NCI-H1105 treated with DMSO at 0.1 percent for 48 hours (cell line): ENCODE measurements around the gene PYGL.
A peak's percentile ranks its signal among the peaks of the same experiment; 100 is the strongest.

Experiments used
- DNase-seq: peaks from one replicate; lab custom pipeline; 2025; lab: John Stamatoyannopoulos, UW

The PYGL gene

DNA sequence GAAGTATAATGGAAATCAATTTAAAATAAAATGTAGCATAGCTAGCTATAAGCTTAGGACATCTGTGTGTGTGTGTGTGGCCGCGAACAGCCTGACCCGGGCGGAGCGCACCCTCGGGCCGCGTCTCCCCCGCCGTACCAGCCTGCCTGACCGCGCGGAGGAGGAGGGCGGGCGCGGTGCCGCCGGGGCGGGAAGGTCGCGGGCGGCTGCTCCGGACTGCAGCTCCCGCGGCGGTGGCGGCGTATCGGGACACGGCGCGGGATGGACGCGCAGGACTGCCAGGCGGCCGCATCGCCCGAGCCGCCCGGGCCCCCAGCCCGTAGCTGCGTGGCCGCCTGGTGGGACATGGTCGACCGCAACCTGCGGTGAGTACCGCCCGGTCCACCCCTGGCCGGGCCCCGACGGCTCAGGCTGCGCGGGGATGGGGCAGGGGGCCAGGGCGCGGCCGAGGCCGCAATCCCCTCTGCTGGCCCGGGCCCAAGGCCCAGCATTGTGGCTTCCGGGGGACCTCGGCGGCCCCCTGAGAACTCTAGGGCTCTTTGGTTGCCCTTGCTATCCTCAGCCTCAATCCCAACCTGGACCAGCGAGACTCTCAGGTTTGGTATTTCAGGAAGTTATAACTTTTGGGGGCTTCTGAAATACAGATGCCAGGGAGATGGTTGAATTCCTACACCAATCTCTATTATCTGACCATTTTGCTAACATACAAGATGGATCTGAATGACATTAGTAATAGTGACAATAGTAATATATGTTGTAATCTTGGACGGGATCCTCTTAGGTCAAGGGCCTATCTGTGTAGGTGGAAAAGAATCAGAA lies 72.2 kb downstream of the PYGL start, which contains the start of gene ABHD12B:
TSS of gene ABHD12B (plus strand) at position 140 of the 819 bp plus-strand sequence. CDS start at position 262, 122 bp downstream.
- DNase-seq, result no peak

DNA sequence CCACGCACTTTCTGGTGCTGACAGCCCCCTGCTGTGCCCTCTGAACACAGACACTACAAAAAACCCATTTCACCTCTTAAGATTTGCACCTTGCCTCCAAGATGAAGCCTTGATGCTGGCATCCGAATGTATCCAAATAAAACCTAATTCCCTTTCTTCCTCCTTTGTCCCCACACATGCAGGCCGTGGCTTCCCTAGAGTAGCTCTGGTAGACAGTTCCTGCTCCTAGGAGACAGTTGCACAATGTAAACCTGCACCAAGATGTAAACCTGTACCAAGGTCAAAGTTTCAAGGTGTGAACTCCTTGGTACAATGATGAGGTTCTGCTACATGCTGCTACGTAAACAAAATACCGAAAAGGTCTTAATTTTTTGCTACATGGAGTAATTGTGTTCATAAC lies 73.1 kb downstream of the PYGL start:
- DNase-seq, result no peak

DNA sequence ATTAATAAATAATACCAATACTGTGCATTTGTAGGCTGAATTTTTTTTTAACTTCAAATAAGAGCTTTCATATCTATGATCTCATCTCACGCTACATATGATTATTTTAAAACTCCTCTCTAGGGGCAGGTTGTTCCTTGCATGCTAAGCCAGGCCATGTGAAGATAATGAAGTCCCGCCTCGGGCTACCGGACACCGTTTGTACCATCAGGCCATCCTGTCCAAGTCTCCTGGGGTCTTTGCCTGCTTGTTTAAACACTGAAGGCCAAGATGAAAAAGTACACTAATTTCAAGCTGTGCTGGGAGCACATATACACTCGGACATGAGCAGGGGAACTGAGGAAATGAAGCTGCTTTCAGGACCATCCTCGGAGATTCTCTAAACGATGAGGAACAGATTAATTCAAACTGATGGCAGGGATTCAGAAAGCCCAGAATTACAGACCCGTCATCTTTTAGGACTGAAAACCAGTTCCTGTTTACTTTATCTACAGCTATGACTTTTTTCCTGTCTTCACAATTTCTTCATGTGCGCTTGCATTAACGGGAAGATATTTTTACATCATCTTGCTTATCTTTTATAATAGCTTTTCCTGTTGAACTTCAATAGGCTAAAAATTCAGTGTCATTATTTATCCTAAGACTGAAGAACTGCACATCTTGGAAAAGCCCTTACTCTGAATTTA lies 78.7 kb downstream of the PYGL start:
- DNase-seq, result no peak

DNA sequence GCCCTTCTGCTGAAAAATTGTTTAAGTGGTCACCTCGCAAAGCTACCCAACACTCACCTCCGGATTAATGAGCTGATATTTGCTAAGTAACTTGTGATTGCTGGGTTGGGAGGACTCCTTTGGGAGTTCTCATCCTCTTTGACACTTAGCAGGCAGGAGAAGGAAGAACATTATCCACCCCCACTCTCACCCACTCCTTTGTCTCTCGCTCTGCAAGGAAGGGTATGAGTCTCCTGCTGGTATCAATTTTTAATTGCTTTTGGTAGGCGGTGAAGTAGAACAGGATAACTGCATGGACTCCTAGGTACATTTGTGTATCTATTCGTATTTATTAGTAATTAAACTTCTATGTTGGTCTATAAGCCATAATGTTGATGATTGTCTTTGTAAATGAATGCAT lies 79.3 kb downstream of the PYGL start:
- no peak for DNase-seq

DNA sequence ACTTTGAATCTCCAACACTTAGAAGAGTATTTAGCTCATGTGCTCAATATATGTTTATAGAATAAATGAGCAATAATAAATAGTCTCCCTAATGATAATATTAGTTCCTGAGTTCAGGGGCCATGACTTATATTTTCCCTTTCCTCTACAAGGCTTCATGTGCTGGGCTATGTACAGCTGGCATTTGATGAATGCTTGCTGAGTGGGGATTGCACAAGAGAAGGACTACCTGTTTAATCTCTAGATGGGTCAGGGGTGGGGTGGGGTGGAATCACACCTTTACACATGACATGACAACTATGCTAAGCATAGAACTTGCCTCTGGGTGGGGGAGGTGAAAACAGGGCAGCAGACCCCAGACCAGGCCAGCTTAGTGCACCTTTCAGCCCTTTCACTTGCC lies 80.0 kb downstream of the PYGL start:
- DNase-seq, result no peak

DNA sequence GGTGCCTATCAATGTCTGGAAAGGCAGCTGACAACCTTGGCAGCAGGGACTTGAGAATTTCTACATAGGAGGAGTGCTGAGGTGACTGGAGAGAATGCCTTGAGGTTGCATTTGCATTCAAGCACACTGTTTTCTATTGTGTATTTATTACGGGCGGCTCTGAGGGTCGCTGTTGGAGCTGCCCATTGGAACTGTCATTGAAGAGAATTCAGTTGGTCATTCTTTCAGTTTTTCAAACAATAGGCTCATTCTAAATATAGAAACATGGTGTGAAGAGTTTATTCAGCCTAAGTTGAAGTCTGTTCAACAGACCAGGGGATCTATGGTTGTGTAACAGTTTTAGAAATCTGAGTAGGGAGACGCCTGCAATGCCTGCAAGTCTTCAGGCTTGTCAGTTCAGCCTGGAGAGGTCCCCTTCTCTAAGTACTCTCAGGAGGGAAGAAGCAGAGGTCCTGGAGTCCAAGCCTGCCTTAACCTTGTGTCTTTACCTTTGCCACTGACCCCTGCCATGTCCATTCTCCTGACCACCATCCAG lies 82.2 kb downstream of the PYGL start:
- DNase-seq, result no peak

DNA sequence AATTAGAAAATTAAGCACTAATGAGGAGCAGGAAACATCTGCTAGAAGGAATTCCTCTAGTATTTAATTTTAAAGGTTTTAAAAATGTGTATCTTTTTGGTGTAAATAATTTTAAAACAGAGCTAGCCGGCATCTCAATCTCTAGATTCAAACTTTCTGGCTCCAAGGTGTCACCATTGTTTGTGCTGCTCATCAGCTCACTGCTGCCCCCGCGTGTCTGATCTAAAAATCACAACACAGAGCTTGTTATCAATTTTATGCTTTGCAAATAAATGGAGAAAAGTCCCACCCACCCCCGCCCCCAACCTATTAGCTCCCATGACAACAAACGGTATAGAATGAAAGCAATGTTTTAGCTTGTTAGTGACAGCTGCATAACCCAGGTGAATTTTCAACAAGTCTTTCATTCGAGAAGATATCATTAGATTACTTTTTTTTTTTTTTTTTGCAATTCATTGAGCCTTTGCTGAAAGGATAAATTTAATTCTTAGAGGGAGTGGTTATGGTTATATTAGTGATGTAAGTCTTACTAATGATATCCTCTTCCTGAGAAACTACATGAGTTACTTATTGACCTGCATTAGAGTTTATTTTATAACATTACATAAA lies 83.7 kb downstream of the PYGL start:
- peak; percentile 91 for DNase-seq

DNA sequence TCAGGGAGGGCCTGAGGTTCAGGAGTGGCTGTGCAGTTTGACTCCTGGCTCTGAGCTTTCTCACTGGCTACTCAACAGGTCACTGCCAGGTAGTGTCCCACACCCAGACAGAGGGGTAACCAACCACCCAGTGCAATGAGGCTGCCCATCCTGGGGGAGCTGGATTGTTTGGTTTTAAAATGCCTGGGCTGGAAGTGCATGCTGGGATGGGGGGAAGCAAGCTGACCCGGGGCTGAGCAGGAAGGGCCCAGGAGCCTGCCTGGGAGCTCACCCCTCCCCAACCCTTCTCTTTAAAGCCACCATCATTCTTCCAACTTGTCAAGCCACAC lies 85.0 kb downstream of the PYGL start:
- no peak for DNase-seq

DNA sequence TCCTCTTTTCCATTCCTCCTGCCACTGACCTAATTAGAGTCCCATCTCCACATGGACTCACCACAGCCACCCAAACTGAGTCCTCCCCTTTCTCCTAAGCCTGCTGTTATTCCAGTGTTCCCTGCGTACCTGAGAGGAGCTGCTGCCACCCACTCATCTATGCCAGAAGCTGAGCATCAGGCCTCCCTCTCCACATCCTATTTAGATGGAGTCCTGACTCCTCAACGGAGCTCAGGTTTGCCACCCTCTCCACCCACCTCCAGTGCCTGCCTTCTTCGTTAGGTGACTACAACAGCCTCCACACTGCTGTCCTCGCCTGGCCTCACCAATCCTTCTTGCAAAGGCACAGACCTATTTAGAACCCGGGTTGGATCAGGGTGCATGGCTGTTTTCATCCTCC lies 87.6 kb downstream of the PYGL start:
- DNase-seq, result no peak

DNA sequence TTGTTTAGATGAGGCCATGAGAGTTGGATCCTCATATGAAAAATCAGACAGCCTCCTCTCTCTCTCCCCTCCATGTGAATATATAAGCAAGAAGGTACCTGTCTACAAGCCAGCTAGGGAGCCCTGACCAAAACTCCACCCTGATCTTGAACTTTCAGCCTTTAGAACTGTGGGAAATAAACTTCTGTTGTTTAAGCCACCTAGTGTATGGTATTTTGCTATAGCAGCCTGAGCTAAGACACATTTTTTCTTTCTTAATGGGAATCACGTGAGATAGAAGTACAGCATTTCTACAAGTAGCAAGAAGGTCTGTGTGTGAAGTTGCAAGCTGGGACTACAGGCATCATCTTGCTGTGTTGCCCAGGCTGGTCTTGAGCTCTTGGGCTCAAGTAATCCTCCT lies 88.7 kb downstream of the PYGL start:
- DNase-seq, result no peak
